Measurements from ENCODE around the gene GTF3C1.

GTF3C1 gene

GRCh38 chr16:27515874-27516353 is 33.8 kb downstream of the GTF3C1 start:
- DNase-seq, result no peak

GRCh38 chr16:27514806-27515205 is 34.9 kb downstream of the GTF3C1 start:
- no peak for DNase-seq

GRCh38 chr16:27511657-27512448 is 37.9 kb downstream of the GTF3C1 start:
- DNase-seq, result no peak

- no peak for DNase-seq
Measured at GRCh38 chr16:27508476-27508875, 41.2 kb downstream of the GTF3C1 start.

- no peak for DNase-seq
Measured at GRCh38 chr16:27506771-27507170, 42.9 kb downstream of the GTF3C1 start.

- DNase-seq, result no peak
Measured at GRCh38 chr16:27505297-27506236, 44.1 kb downstream of the GTF3C1 start.

GRCh38 chr16:27503662-27504061 is 46.1 kb downstream of the GTF3C1 start:
- no peak for DNase-seq

- DNase-seq, result no peak
Measured at GRCh38 chr16:27500801-27501200, 48.9 kb downstream of the GTF3C1 start.

GRCh38 chr16:27499659-27500055 is 50.1 kb downstream of the GTF3C1 start:
- no peak for DNase-seq

- DNase-seq, result no peak
Measured at GRCh38 chr16:27498916-27499658, 50.6 kb downstream of the GTF3C1 start.

- no peak for DNase-seq
Measured at GRCh38 chr16:27498031-27498825, 51.5 kb downstream of the GTF3C1 start.

- DNase-seq, result no peak
Measured at GRCh38 chr16:27495191-27495590, 54.5 kb downstream of the GTF3C1 start.

GRCh38 chr16:27492588-27492979 is 57.1 kb downstream of the GTF3C1 start:
- DNase-seq, result no peak

- no peak for DNase-seq
Measured at GRCh38 chr16:27491894-27492587, 57.7 kb downstream of the GTF3C1 start.

- DNase-seq, result no peak
Measured at GRCh38 chr16:27489906-27490305, 59.8 kb downstream of the GTF3C1 start.

GRCh38 chr16:27489421-27489820 is 60.3 kb downstream of the GTF3C1 start:
- DNase-seq, result no peak

GRCh38 chr16:27486760-27487159 is 63.0 kb downstream of the GTF3C1 start:
- DNase-seq, result no peak

GRCh38 chr16:27486344-27486743 is 63.4 kb downstream of the GTF3C1 start:
- no peak for DNase-seq

GRCh38 chr16:27485811-27486210 is 63.9 kb downstream of the GTF3C1 start:
- DNase-seq, result no peak

- no peak for DNase-seq
Measured at GRCh38 chr16:27485126-27485525, 64.6 kb downstream of the GTF3C1 start.

- DNase-seq, result no peak
Measured at GRCh38 chr16:27483624-27484023, 66.1 kb downstream of the GTF3C1 start.

GRCh38 chr16:27483088-27483437 is 66.7 kb downstream of the GTF3C1 start:
- no peak for DNase-seq

Data from NCI-H1105 treated with DMSO at 0.1 percent for 48 hours (cell line).